Stimulated activated CD4-positive, alpha-beta T cell treated with anti-CD3 and anti-CD28 coated beads, Interleukin-1b, Interleukin-23, amount 100 ng/mL, for 24 hours (primary cell): ENCODE results near the gene RASD2.

Experiments
- DNase-seq, 4 experiments: peaks; one replicate each; pipeline ENCODE4 v3.0.0-alpha.2; 2020; ENCODE audit warnings: low read depth in 4 of 4, low spot score in 1 of 4

Gene RASD2

GRCh38 chr22:35580351-35581022 is 39.9 kb downstream of the RASD2 start:
- no peak for DNase-seq

GRCh38 chr22:35581023-35581413 is 40.4 kb downstream of the RASD2 start:
- DNase-seq = no peak

- no peak for DNase-seq
Measured at GRCh38 chr22:35582218-35582860, 41.7 kb downstream of the RASD2 start.

- DNase-seq = peak; percentile 7 to 32 (median 30)
Measured at GRCh38 chr22:35582861-35583670, 42.4 kb downstream of the RASD2 start.

GRCh38 chr22:35586771-35587170 is 46.1 kb downstream of the RASD2 start:
- no peak for DNase-seq

GRCh38 chr22:35587447-35587870 is 46.8 kb downstream of the RASD2 start:
- DNase-seq = no peak

- DNase-seq = no peak
Measured at GRCh38 chr22:35587896-35588295, 47.3 kb downstream of the RASD2 start.

GRCh38 chr22:35589071-35589755 is 48.6 kb downstream of the RASD2 start:
- DNase-seq = no peak

GRCh38 chr22:35589756-35590093 is 49.1 kb downstream of the RASD2 start:
- no peak for DNase-seq

- no peak for DNase-seq
Measured at GRCh38 chr22:35590634-35591295, 50.1 kb downstream of the RASD2 start.

- DNase-seq = no peak
Measured at GRCh38 chr22:35591714-35592417, 51.2 kb downstream of the RASD2 start.

- no peak for DNase-seq
Measured at GRCh38 chr22:35592418-35592967, 51.9 kb downstream of the RASD2 start.

- no peak for DNase-seq
Measured at GRCh38 chr22:35593071-35593890, 52.6 kb downstream of the RASD2 start.

GRCh38 chr22:35593891-35594470 is 53.4 kb downstream of the RASD2 start:
- DNase-seq = no peak

GRCh38 chr22:35594686-35595085 is 54.1 kb downstream of the RASD2 start:
- DNase-seq = no peak

- DNase-seq = no peak
Measured at GRCh38 chr22:35596821-35597220, 56.2 kb downstream of the RASD2 start.

- no peak for DNase-seq
Measured at GRCh38 chr22:35597692-35598395, 57.2 kb downstream of the RASD2 start.

GRCh38 chr22:35598396-35598710 is 57.7 kb downstream of the RASD2 start:
- no peak for DNase-seq
